GM18951 (cell line): ENCODE data around the gene TRPT1.
A peak's percentile ranks its signal among the peaks of the same experiment; 100 is the strongest.

Source experiments
- POLR2A ChIP-seq: IDR thresholded peaks from 4 replicates; pipeline ENCODE4 v1.6.1; 2011; ENCODE audit warnings: mild to moderate bottlenecking; ENCODE audit not compliant: insufficient read length, insufficient read depth; ENCODE audit errors: extremely low read depth
- in situ Hi-C: fragments of 300-500 bp; cut with MboI; formaldehyde crosslinking; loops from one replicate; pipeline ENCODE4 v1.12.0; 2022; ENCODE audit warnings: low sequenced_read_pairs, mixed read lengths, inconsistent platforms; ENCODE audit not compliant: unreplicated experiment

The TRPT1 gene

GRCh38 chr11:64244966-64245365, 19.0 kb upstream of the TRPT1 start:
- in situ Hi-C loops, result no loop called here
- TF ChIP-seq POLR2A, result no peak

- in situ Hi-C loops, result no loop called here
- peak; percentile 19 for TF ChIP-seq POLR2A
Observed at GRCh38 chr11:64244107-64244506, 18.1 kb upstream of the TRPT1 start.

DNA sequence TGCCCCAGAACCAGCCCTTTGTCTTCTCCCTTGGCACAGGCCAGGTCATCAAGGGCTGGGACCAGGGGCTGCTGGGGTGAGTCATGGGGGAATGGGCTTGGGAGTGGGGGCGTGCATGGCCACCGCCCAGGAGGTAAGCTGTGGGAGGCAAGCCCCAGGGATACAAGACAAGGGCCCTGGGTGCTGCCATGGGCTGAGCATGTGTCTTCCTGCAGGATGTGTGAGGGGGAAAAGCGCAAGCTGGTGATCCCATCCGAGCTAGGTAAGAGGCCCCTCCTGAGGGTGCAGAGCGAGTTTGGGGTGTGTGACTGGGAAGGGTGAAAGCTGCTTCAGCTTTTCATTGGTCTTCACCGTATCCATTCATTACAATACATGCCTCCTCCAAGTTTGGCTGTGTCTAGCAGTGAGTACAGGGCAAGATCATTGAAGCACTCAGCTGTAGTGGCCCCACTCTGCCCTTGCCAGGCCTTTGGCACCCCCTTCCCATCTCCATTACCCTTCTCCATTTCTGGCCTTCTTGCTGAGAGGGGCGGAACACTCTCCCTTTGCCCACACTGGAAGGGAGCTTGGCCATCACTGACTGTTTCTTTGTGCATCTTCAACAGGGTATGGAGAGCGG, 17.4 kb upstream of the TRPT1 start:
- in situ Hi-C loops, result no loop called here

GRCh38 chr11:64241491-64242374, 15.7 kb upstream of the TRPT1 start:
- in situ Hi-C loops, result no loop called here
- peak; percentile 70 for TF ChIP-seq POLR2A

More for the DNA sequence above, 17.4 kb upstream of the TRPT1 start:
- no peak for TF ChIP-seq POLR2A

GRCh38 chr11:64241241-64241490, 15.2 kb upstream of the TRPT1 start:
- in situ Hi-C loops, result no loop called here
- TF ChIP-seq POLR2A, result no peak

DNA sequence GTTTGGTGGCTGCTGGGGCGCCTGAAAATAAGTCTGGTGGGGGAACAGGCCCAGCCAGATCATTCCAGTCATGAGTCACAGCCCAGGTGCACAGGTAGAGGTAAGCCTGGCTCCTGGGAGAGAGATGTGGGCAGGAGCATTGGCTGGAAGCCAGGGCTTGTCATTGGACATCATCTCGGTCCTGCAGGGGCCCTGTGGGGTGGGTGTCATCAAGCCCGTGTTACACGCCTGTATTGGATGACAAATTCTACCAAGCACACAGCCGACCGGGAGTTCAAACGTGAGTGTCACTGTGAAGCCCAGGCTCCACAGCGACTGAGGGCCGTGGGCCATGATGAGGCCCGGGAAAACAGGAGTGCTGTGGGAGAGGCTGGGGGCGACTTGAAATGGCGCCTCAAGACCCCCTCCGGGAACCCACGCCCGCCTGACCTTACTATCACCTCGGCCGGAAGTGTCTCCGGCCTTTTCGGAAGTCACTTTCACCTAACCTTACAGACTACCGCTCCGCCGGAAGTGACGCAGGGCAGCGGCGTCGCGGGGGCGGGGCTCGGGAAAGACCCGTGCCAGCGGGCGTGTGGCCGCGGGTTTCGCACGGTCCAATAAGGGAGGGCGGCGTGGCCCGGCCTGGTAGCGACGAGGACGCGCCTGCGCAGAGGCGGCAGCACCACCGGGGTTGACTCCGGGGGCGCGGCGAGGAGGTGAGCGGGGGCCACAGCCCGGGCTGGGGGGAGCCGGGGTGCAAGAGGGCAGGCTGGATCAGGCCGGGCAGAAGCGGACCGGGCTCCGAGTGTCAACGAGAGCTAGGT, 14.7 kb upstream of the TRPT1 start, which contains the start of gene FKBP2:
FKBP2 (plus strand) TSS at position 661 of the 806 bp plus-strand sequence. CDS start 1,293 bp downstream, outside the sequence.
- TF ChIP-seq POLR2A, result peak; percentile 82
- in situ Hi-C loops, result no loop called here

DNA sequence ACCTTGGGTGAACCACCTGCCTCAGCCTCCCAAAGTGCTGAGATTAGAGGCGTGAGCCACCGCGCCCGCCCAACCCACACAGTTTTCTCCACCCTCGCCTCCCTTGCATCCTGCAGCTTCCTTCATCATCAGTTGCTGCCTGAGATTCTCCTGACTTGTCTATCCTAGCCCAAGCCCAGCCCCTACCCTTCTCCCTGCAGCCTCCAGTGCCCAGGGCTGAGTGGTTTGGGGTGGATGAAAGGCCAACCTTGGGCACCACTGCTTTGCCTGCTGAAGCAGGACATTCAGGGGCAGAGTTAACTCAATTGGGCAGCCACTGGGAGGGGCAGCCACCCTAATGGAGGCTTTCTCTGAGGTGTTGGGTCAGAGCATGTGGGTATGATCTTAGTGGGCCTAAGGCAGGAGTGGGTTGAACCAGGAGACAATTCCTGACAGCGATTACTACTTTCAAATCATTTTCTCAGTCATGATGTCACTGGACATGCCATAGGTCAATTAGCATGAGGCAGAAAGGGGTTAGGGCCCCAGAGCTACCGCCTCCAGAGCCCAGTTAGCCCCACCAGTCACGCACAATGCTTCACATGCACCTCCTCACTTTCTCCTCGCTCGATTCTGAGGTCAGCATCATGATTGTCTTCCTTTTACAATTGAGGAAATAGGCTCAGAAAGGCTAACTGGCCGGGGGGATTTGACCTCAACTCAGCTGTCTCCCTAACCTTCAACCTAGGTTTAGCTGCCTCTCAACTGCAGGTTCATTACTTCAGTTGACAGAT, 13.9 kb upstream of the TRPT1 start:
- in situ Hi-C loops, result no loop called here
- no peak for TF ChIP-seq POLR2A

DNA sequence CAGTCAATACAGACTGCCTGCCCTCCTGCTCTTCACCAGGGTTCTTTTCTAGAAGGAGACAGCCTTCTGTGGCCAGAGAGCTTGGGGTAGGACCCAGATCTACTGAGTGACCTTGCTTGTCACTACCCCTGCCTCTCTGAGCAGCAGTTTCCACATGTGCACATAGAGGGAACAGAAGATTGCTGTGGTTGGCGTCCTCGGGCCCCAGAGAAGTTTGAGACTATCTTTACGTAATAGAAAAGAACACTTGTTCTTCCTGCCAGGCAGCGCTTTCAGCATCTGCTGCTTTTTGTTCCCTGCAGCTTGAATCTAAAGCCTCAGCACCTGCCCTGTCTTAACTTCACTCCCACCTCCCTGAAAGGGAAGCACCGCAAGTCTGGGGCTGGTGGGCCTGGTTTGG, 13.0 kb upstream of the TRPT1 start:
- TF ChIP-seq POLR2A, result no peak
- in situ Hi-C loops, result no loop called here

DNA sequence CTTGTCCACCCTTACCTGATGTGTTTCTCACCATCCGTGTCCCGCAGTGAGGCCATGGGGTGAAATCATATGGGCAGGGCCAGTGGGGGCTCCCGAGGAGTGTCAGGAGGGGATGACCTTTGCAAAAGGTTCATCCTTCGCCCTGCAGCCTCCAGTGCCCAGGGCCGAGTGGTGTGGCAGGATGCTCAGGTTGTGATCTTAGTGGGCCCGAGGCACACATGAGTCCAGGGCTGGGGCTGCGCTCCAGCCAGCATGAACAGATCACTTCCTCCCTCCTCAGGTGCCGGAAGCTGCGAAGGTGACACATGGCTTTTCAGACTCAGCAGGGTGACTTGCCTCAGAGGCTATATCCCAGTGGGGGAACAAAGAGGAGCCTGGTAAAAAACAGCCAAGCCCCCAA, 12.1 kb upstream of the TRPT1 start:
- TF ChIP-seq POLR2A, result no peak
- in situ Hi-C loops, result no loop called here

DNA sequence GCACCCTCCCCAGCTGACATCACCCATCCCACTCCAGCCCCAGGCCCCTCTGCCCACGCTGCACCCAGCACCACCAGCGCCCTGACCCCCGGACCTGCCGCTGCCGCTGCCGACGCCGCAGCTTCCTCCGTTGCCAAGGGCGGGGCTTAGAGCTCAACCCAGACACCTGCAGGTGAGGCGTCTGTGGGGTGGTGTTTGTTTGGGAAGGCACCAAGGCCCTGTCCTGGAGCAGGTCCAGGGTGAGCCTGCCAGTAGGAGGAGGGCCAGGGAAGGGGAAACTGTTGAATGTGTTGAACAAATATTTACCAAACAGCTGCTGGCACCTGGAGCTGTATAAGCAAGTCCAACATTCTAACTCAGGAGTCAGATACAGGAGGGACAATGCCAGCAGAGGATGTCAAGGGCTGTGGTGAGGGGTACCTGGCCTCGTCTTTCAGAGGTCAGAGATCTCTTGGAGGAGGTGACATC, 11.5 kb upstream of the TRPT1 start:
- in situ Hi-C loops, result no loop called here
- no peak for TF ChIP-seq POLR2A

DNA sequence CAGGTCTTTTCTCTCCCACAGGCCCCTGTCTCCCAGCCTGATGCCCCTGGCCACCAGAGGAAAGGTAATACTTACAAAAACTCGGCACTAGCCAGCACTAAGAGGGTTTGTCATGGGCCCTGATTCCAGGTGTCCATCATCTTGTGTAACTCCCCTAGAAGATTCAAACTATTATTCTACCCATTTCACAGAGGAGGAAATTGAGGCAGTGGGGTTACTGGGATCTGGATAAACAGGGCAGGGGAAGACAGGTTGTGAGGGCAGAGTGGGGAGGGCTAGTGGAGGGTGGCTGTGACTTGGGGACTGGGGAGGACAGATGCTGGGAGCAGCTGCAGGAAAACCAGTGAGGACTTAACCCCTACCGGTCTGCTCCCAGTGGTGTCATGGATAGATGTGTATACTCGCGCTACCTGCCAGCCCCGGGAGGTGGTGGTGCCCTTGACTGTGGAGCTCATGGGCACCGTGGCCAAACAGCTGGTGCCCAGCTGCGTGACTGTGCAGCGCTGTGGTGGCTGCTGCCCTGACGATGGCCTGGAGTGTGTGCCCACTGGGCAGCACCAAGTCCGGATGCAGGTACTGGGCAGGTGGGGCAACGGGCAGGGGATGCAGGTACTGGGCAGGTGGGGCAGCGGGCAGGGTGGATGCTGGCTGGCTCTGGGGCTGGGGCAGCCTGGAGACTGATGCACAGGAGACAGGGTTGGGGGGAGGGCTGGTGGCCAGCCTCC, 9.6 kb upstream of the TRPT1 start:
- in situ Hi-C loops, result no loop called here
- no peak for TF ChIP-seq POLR2A
